Measurements from ENCODE around the gene PACSIN3. TPM values are rescaled to one million over a fixed set of nuclear protein-coding genes. Genes with fewer than 3 reads are reported as not detected.

PACSIN3 gene
- total and polyA plus RNA-seq, 2 of the 8 experiments (the other 6 are each of a cell fraction or from before 2014, with no cell fraction given), result 23.8 to 47.2 TPM

- no peak for TF ChIP-seq CHD2 (IDR thresholded peaks at IDR 0.05; ENCODE audit: low read length)
These were observed 9.7 kb downstream of the PACSIN3 start, which contains the start of gene ARFGAP2 (continued) for GRCh38 chr11:47176328-47177228.
